ENCODE results near the gene NPLOC4. TPM values are rescaled to one million over a fixed set of nuclear protein-coding genes. Genes with fewer than 3 reads are reported as not detected.
A peak's percentile ranks its signal among the peaks of the same experiment; 100 is the strongest.

NPLOC4 gene
- total and polyA plus RNA-seq, 9 of the 15 experiments (the other 6 are each of a cell fraction or from before 2014, with no cell fraction given): 1.5 to 116 (median 64.5) TPM

DNA sequence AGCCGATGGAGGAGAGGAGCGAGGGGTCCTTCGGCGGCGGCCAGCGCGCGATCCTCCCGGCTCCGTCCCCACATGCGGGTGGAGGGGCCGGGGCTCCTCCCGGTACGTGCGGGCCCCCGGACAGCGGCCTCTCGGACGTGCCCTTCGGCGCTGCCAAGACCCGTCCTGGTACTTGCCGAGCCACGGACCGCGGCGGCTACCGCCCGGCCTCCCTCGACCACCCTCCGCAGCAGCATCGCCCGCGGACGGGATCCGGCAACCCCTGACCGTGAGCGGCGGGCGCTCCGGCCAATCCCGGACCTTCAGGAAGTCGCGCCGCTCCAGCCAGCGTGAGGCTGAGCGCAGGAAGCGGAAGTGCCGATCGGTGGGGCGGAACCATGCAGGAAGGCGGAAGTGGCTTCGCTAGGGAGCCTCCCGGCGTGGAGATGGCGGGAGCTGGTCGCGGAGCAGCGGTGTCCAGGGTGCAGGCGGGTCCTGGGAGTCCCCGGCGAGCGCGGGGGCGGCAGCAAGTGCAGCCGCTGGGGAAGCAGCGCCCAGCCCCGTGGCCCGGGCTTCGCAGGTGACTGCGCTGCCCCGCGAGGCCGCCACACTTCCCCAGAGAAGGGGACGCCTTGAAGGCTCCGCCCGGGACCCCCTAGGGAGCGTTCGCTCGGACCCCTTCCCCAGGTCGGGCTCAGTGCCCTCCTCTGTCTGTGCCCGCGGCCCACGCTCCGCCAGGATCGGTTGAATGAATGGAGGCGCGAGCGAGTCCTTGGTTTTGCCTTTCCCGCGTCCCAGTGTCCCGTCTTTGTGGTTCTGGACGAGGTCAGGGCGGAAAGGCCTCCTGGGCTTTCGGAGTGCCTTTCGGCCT lies 29.7 kb upstream of the NPLOC4 start, which contains the start of the genes CCDC137 and OXLD1 (continued):
- no peak for TF ChIP-seq ZNF224 (CRISPR knock-in tag; IDR thresholded peaks at IDR 0.05)
- TF ChIP-seq ADNP (tag; IDR thresholded peaks at IDR 0.05): no peak
- no peak for TF ChIP-seq MAFF (IDR thresholded peaks at IDR 0.05; ENCODE audit: low read length)
- TF ChIP-seq KLF1 (tag; IDR thresholded peaks at IDR 0.05): no peak
- TF ChIP-seq ELF2 (CRISPR knock-in tag; IDR thresholded peaks at IDR 0.05): peak; percentile 98
- TF ChIP-seq, protein P1, sequence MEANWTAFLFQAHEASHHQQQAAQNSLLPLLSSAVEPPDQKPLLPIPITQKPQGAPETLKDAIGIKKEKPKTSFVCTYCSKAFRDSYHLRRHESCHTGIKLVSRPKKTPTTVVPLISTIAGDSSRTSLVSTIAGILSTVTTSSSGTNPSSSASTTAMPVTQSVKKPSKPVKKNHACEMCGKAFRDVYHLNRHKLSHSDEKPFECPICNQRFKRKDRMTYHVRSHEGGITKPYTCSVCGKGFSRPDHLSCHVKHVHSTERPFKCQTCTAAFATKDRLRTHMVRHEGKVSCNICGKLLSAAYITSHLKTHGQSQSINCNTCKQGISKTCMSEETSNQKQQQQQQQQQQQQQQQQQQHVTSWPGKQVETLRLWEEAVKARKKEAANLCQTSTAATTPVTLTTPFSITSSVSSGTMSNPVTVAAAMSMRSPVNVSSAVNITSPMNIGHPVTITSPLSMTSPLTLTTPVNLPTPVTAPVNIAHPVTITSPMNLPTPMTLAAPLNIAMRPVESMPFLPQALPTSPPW (CRISPR knock-in tag; IDR thresholded peaks at IDR 0.05): no peak; the same call in 1 of the 2 replicates
- no peak for TF ChIP-seq TAL1 (IDR thresholded peaks at IDR 0.05)
- 0 out of 2 replicates have a peak, but pooled peaks have one; percentile 1 for TF ChIP-seq NFE2 (IDR thresholded peaks at IDR 0.05; ENCODE audit: low read depth)
- TF ChIP-seq, protein P2, sequence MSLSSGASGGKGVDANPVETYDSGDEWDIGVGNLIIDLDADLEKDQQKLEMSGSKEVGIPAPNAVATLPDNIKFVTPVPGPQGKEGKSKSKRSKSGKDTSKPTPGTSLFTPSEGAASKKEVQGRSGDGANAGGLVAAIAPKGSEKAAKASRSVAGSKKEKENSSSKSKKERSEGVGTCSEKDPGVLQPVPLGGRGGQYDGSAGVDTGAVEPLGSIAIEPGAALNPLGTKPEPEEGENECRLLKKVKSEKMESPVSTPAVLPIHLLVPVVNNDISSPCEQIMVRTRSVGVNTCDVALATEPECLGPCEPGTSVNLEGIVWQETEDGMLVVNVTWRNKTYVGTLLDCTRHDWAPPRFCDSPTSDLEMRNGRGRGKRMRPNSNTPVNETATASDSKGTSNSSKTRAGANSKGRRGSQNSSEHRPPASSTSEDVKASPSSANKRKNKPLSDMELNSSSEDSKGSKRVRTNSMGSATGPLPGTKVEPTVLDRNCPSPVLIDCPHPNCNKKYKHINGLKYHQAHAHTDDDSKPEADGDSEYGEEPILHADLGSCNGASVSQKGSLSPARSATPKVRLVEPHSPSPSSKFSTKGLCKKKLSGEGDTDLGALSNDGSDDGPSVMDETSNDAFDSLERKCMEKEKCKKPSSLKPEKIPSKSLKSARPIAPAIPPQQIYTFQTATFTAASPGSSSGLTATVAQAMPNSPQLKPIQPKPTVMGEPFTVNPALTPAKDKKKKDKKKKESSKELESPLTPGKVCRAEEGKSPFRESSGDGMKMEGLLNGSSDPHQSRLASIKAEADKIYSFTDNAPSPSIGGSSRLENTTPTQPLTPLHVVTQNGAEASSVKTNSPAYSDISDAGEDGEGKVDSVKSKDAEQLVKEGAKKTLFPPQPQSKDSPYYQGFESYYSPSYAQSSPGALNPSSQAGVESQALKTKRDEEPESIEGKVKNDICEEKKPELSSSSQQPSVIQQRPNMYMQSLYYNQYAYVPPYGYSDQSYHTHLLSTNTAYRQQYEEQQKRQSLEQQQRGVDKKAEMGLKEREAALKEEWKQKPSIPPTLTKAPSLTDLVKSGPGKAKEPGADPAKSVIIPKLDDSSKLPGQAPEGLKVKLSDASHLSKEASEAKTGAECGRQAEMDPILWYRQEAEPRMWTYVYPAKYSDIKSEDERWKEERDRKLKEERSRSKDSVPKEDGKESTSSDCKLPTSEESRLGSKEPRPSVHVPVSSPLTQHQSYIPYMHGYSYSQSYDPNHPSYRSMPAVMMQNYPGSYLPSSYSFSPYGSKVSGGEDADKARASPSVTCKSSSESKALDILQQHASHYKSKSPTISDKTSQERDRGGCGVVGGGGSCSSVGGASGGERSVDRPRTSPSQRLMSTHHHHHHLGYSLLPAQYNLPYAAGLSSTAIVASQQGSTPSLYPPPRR (CRISPR knock-in tag; IDR thresholded peaks at IDR 0.05; ENCODE audit: borderline replicate concordance): no peak
- TF ChIP-seq, protein P3, sequence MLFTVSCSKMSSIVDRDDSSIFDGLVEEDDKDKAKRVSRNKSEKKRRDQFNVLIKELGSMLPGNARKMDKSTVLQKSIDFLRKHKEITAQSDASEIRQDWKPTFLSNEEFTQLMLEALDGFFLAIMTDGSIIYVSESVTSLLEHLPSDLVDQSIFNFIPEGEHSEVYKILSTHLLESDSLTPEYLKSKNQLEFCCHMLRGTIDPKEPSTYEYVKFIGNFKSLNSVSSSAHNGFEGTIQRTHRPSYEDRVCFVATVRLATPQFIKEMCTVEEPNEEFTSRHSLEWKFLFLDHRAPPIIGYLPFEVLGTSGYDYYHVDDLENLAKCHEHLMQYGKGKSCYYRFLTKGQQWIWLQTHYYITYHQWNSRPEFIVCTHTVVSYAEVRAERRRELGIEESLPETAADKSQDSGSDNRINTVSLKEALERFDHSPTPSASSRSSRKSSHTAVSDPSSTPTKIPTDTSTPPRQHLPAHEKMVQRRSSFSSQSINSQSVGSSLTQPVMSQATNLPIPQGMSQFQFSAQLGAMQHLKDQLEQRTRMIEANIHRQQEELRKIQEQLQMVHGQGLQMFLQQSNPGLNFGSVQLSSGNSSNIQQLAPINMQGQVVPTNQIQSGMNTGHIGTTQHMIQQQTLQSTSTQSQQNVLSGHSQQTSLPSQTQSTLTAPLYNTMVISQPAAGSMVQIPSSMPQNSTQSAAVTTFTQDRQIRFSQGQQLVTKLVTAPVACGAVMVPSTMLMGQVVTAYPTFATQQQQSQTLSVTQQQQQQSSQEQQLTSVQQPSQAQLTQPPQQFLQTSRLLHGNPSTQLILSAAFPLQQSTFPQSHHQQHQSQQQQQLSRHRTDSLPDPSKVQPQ (CRISPR knock-in tag; IDR thresholded peaks at IDR 0.05; ENCODE audit: borderline replicate concordance): no peak
- peak; percentile 11; the same call in 1 of the 2 replicates for TF ChIP-seq ETV5 (CRISPR knock-in tag; IDR thresholded peaks at IDR 0.05; ENCODE audit: low read depth)
- TF ChIP-seq ZNF764 (CRISPR knock-in tag; IDR thresholded peaks at IDR 0.05; ENCODE audit: low read depth): no peak
- no peak for TF ChIP-seq HDAC2 (IDR thresholded peaks at IDR 0.05)

Measured in K562 (cell line).